Spleen (tissue), 7 donors: ENCODE data around the gene AKAP13.

ENCODE experiments used
- POLR2A ChIP-seq, 3 donors: fragments of 450-650 bp; IDR thresholded peaks; one replicate each; pipeline ENCODE4 v1.5.1; 2017; ENCODE audit warnings: antibody characterized with exemption in 3 of 3, mild to moderate bottlenecking in 1 of 3
- POLR2AphosphoS5 ChIP-seq, 3 donors: sonication (generic); formaldehyde crosslinking; IDR thresholded peaks; one replicate each; pipeline ENCODE4 v1.5.1; 2017; ENCODE audit warnings: antibody characterized with exemption in 3 of 3
- TF ChIP-seq, protein P1 (sequence below), 11 experiments: fragments of 200-600 bp in 7 of 11; fragments of 450-650 bp in 4 of 11; sonication (generic) in 4 of 11; IDR thresholded peaks in 8 of 11; conservative IDR thresholded peaks in 3 of 11; 1 replicate in 7 of 11; 2 replicates in 4 of 11; pipeline versions ENCODE4 v1.4.0 to v1.8.0; 2016 to 2021; ENCODE audit warnings: antibody characterized with exemption in 11 of 11, inconsistent platforms in 4 of 11, mild to moderate bottlenecking in 1 of 11
- donor health status: DM: no; HTN: no; CAD: no; lungs with moderate emphysema.
- donor health status: DM: no; HTN: no; CAD: no.
- donor health status: DM: no; HTN: no; CAD: no.

DNA sequence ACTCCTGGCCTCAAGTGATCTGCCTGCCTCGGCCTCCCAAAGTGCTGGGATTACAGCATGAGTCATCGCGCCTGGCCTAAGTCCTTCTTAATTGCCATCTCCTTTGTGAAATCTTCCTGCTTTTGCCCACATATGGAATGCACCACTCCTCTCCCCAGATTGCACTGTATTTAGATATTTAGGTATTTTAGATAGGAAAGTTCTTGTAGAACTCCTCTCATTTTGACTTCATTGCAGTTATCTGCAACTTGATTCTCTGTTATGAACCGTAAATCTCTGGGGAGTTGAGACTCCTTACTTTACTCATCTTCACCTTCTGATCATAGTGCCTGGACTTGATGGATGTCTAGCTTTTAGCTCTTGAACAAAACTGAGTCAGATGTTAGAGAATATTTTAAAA, 150.7 kb downstream of the AKAP13 start:
- no peak for TF ChIP-seq POLR2A (IDR thresholded peaks at IDR 0.05)
- TF ChIP-seq, protein P1, sequence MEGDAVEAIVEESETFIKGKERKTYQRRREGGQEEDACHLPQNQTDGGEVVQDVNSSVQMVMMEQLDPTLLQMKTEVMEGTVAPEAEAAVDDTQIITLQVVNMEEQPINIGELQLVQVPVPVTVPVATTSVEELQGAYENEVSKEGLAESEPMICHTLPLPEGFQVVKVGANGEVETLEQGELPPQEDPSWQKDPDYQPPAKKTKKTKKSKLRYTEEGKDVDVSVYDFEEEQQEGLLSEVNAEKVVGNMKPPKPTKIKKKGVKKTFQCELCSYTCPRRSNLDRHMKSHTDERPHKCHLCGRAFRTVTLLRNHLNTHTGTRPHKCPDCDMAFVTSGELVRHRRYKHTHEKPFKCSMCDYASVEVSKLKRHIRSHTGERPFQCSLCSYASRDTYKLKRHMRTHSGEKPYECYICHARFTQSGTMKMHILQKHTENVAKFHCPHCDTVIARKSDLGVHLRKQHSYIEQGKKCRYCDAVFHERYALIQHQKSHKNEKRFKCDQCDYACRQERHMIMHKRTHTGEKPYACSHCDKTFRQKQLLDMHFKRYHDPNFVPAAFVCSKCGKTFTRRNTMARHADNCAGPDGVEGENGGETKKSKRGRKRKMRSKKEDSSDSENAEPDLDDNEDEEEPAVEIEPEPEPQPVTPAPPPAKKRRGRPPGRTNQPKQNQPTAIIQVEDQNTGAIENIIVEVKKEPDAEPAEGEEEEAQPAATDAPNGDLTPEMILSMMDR (IDR thresholded peaks at IDR 0.05 in 8 of 11, conservative IDR thresholded peaks at IDR 0.05 in 3 of 11), result no peak
- TF ChIP-seq POLR2AphosphoS5 (IDR thresholded peaks at IDR 0.05), result no peak
